Vagina (tissue), 2 donors: ENCODE measurements around the gene SORCS2. TPM values are rescaled to one million over a fixed set of nuclear protein-coding genes. Genes with fewer than 3 reads are reported as not detected.

Experiments used
- DNase-seq, 2 donors: peaks; one replicate each; pipeline ENCODE4 v3.0.0-alpha.2; 2017; ENCODE audit errors: extremely low spot score in 2 of 2
- H3K27ac ChIP-seq: fragments of 200-600 bp; sonication (generic); one replicate; pipeline ENCODE4 v1.5.1; 2019
- H3K27me3 ChIP-seq: fragments of 200-600 bp; sonication (generic); one replicate; pipeline ENCODE4 v1.5.1; 2019
- H3K36me3 ChIP-seq, 2 donors: fragments of 200-600 bp; sonication (generic); one replicate each; pipeline ENCODE4 v1.5.1; 2017 to 2019
- H3K4me1 ChIP-seq: fragments of 200-600 bp; sonication (generic); one replicate; pipeline ENCODE4 v1.5.1; 2019
- H3K4me3 ChIP-seq, 2 donors: fragments of 200-600 bp; sonication (generic); 1 replicate in 1 of 2; 2 replicates in 1 of 2; pipeline ENCODE4 v1.5.1; 2016 to 2019
- H3K9me3 ChIP-seq: fragments of 200-600 bp; sonication (generic); one replicate; pipeline ENCODE4 v1.5.1; 2019
- CTCF ChIP-seq, 3 experiments: fragments of 450-650 bp in 2 of 3; fragments of 200-600 bp in 1 of 3; sonication (generic) in 1 of 3; IDR thresholded peaks; one replicate each; pipeline ENCODE4 v1.5.1; 2017 to 2019; ENCODE audit warnings: antibody characterized with exemption in 3 of 3, mild to moderate bottlenecking in 2 of 3, moderate library complexity in 2 of 3
- POLR2A ChIP-seq, 2 donors: fragments of 450-650 bp; IDR thresholded peaks; one replicate each; pipeline ENCODE4 v1.6.1; 2017; ENCODE audit warnings: antibody characterized with exemption in 2 of 2, mild to moderate bottlenecking in 2 of 2, moderate library complexity in 2 of 2
- POLR2AphosphoS5 ChIP-seq, 2 donors: sonication (generic); formaldehyde crosslinking; IDR thresholded peaks; one replicate each; pipeline ENCODE4 v1.9.0; 2017; ENCODE audit warnings: antibody characterized with exemption in 2 of 2, mild to moderate bottlenecking in 2 of 2, low read depth in 1 of 2; ENCODE audit not compliant: insufficient read depth in 1 of 2
- intact Hi-C: fragments of 100-400 bp; cut with DNase I; formaldehyde crosslinking; loops from one replicate; pipeline ENCODE4 v1.15.1; 2023
- total RNA-seq: library from RNA; depleted of rRNA; stranded (reverse); fragments of >200 nt; gene quantifications from one replicate; pipeline ENCODE4 v1.2.3, GENCODE V29; 2016

The SORCS2 gene
- total RNA-seq, 1 donor from 2014 or later: 5.4 TPM

GRCh38 chr4:7146786-7147115, 45.6 kb upstream of the SORCS2 start:
- Histone ChIP-seq H3K9me3 (no peaks in the 10 kb centered on the region), H3K4me1 (no peaks in the 10 kb centered on the region), H3K27me3 (no peaks in the 10 kb centered on the region), H3K36me3 (no peaks in the 10 kb centered on the region), H3K27ac (no peak overlapping the region), H3K4me3 (no peak overlapping the region)
- TF ChIP-seq CTCF (IDR thresholded peaks at IDR 0.05) (no peak), POLR2AphosphoS5 (IDR thresholded peaks at IDR 0.05; ENCODE audit: insufficient read depth in 1 of 2, low read depth in 1 of 2) (no peak)
- no peak for DNase-seq
- intact Hi-C loops: no loop called here

GRCh38 chr4:7147261-7147660, 45.1 kb upstream of the SORCS2 start:
- Histone ChIP-seq H3K36me3 (no peaks in the 10 kb centered on the region), H3K4me1 (no peaks in the 10 kb centered on the region), H3K27ac (no peak overlapping the region), H3K27me3 (no peaks in the 10 kb centered on the region), H3K4me3 (no peak overlapping the region), H3K9me3 (no peaks in the 10 kb centered on the region)
- intact Hi-C loops: no loop called here
- no peak for TF ChIP-seq CTCF (IDR thresholded peaks at IDR 0.05)
- no peak for TF ChIP-seq POLR2AphosphoS5 (IDR thresholded peaks at IDR 0.05; ENCODE audit: insufficient read depth in 1 of 2, low read depth in 1 of 2)
- no peak for TF ChIP-seq POLR2A (IDR thresholded peaks at IDR 0.05)
- DNase-seq: no peak

GRCh38 chr4:7147661-7148310, 44.6 kb upstream of the SORCS2 start:
- TF ChIP-seq POLR2A (IDR thresholded peaks at IDR 0.05) (no peak), CTCF (IDR thresholded peaks at IDR 0.05) (no peak), POLR2AphosphoS5 (IDR thresholded peaks at IDR 0.05; ENCODE audit: insufficient read depth in 1 of 2, low read depth in 1 of 2) (no peak)

GRCh38 chr4:7148337-7148736, 44.0 kb upstream of the SORCS2 start:
- intact Hi-C loops: no loop called here
- DNase-seq: no peak
- Histone ChIP-seq H3K9me3 (no peaks in the 10 kb centered on the region), H3K27ac (no peak overlapping the region), H3K27me3 (no peaks in the 10 kb centered on the region), H3K36me3 (no peaks in the 10 kb centered on the region), H3K4me3 (no peak overlapping the region), H3K4me1 (no peaks in the 10 kb centered on the region)
- no peak for TF ChIP-seq POLR2AphosphoS5 (IDR thresholded peaks at IDR 0.05; ENCODE audit: insufficient read depth in 1 of 2, low read depth in 1 of 2)
- no peak for TF ChIP-seq POLR2A (IDR thresholded peaks at IDR 0.05)
- TF ChIP-seq CTCF (IDR thresholded peaks at IDR 0.05): no peak

More at GRCh38 chr4:7147661-7148310, 44.6 kb upstream of the SORCS2 start:
- DNase-seq: no peak
- Histone ChIP-seq H3K27ac (no peak overlapping the region), H3K4me3 (no peak overlapping the region), H3K27me3 (no peaks in the 10 kb centered on the region), H3K9me3 (no peaks in the 10 kb centered on the region), H3K4me1 (no peaks in the 10 kb centered on the region), H3K36me3 (no peaks in the 10 kb centered on the region)
- intact Hi-C loops: no loop called here

- no peaks in the 10 kb centered on the region for H3K36me3 ChIP-seq
- TF ChIP-seq CTCF (IDR thresholded peaks at IDR 0.05) (no peak), POLR2A (IDR thresholded peaks at IDR 0.05) (no peak), POLR2AphosphoS5 (IDR thresholded peaks at IDR 0.05; ENCODE audit: insufficient read depth in 1 of 2, low read depth in 1 of 2) (no peak)
- H3K4me1 ChIP-seq: no peaks in the 10 kb centered on the region
- DNase-seq: no peak
- H3K9me3 ChIP-seq: no peaks in the 10 kb centered on the region
- intact Hi-C loops: no loop called here
- H3K4me3 ChIP-seq: no peak overlapping the region
- no peaks in the 10 kb centered on the region for H3K27me3 ChIP-seq
- H3K27ac ChIP-seq: no peak overlapping the region
These were observed 42.2 kb upstream of the SORCS2 start for GRCh38 chr4:7150036-7150635.
